ENCODE measurements around the gene HS1BP3. TPM values are rescaled to one million over a fixed set of nuclear protein-coding genes. Genes with fewer than 3 reads are reported as not detected.
A peak's percentile ranks its signal among the peaks of the same experiment; 100 is the strongest.

HS1BP3 gene
- total and polyA plus RNA-seq, 2 of the 13 experiments (the other 11 are each of a cell fraction or from before 2014, with no cell fraction given) = 15.2 to 22.0 TPM

- TF ChIP-seq ZNF232 (CRISPR knock-in tag; IDR thresholded peaks at IDR 0.05; ENCODE audit: borderline replicate concordance) (peak; percentile 31; the same call in 1 of the 2 replicates), PRDM4 (CRISPR knock-in tag; IDR thresholded peaks at IDR 0.05; ENCODE audit: borderline replicate concordance) (no peak), ZSCAN30 (CRISPR knock-in tag; IDR thresholded peaks at IDR 0.05) (no peak), MTF1 (CRISPR knock-in tag; IDR thresholded peaks at IDR 0.05) (no peak), ZNF788 (CRISPR knock-in tag; IDR thresholded peaks at IDR 0.05; ENCODE audit: borderline replicate concordance) (0 out of 2 replicates have a peak, but pooled peaks have one; percentile 35), TOPORS (CRISPR knock-in tag; IDR thresholded peaks at IDR 0.05) (no peak), SNAPC4 (CRISPR knock-in tag; IDR thresholded peaks at IDR 0.05) (no peak), ZZZ3 (CRISPR knock-in tag; IDR thresholded peaks at IDR 0.05; ENCODE audit: borderline replicate concordance) (no peak), KLF16 (CRISPR knock-in tag; IDR thresholded peaks at IDR 0.05) (0 out of 4 replicates have a peak, but pooled peaks of 1 of the 2 experiments have one; percentile 33), NFE2L1 (CRISPR knock-in tag; IDR thresholded peaks at IDR 0.05; ENCODE audit: borderline replicate concordance) (no peak), ATF3 (CRISPR knock-in tag; IDR thresholded peaks at IDR 0.05) (no peak), SIX4 (CRISPR knock-in tag; IDR thresholded peaks at IDR 0.05) (no peak), KLF12 (CRISPR knock-in tag; IDR thresholded peaks at IDR 0.05; ENCODE audit: borderline replicate concordance) (no peak; the same call in 1 of the 2 replicates), ETV6 (CRISPR knock-in tag; conservative IDR thresholded peaks at IDR 0.05) (no peak), ZNF800 (CRISPR knock-in tag; IDR thresholded peaks at IDR 0.05) (peak; percentile 75; the same call in 1 of the 2 replicates), PITX1 (CRISPR knock-in tag; IDR thresholded peaks at IDR 0.05) (no peak), TGIF2 (CRISPR knock-in tag; IDR thresholded peaks at IDR 0.05) (no peak), SALL1 (CRISPR knock-in tag; IDR thresholded peaks at IDR 0.05) (peak; percentile 30; the same call in 1 of the 2 replicates), DRAP1 (CRISPR knock-in tag; IDR thresholded peaks at IDR 0.05) (no peak)
Observed at GRCh38 chr2:20664431-20665242, 13.7 kb upstream of the HS1BP3 start (continued).

Data from HepG2 (cell line).